Measurements from ENCODE around the gene PIGT.

PIGT gene

GRCh38 chr20:45410887-45411286, 5.1 kb upstream of the PIGT start:
- POLR2A ChIA-PET: no interaction called here
- no peak for DNase-seq (ENCODE audit: extremely low spot score)
- CTCF ChIA-PET: interaction anchor here (0.9 to 3.8 kb wide), 5 partner anchors 24 to 47 kb away, joined by 3 to 20 read pairs (median 6); partner anchors contain the start of gene SYS1
- TF ChIP-seq CTCF (IDR thresholded peaks at IDR 0.05; ENCODE audit: control extremely low read depth, extremely low read depth, low read depth, missing control alignments): no peak

DNA sequence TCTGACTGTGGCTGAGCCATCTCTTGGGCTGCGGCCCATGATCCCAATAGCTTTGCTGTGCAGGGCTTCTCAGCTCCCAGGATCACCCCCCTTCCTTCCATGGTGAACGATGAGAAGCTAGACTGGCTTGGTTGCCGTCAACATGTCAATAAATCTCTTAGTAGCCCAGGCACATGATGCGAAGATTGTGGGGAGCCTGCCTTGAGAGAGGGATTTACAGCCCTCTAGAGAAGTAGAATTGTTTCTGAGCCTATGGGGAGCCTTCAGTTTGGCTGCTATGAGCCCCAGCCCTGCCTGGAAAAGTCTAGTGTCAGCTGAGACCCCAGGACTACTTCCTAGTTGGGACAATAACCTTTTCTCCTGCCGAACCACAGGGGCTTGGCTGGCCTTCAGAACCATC, 3.3 kb upstream of the PIGT start:
- ChIA-PET CTCF (interaction anchor here (0.9 to 3.8 kb wide), 8 partner anchors 16 to 119 kb away, joined by 3 to 20 read pairs (median 4); partner anchors contain the start of genes SYS1 and TP53TG5), POLR2A (interaction anchor here (0.6 kb wide), 1 partner anchor 39 kb away, joined by 4 read pairs; no protein-coding TSS in a partner anchor)
- TF ChIP-seq CTCF (IDR thresholded peaks at IDR 0.05; ENCODE audit: control extremely low read depth, extremely low read depth, low read depth, missing control alignments): no peak
- DNase-seq (ENCODE audit: extremely low spot score): no peak

- ChIA-PET POLR2A (no interaction called here), CTCF (interaction anchor here (1.0 to 3.8 kb wide), 5 partner anchors 23 to 120 kb away, joined by 3 to 20 read pairs (median 6); partner anchors contain the start of gene SYS1)
- TF ChIP-seq CTCF (IDR thresholded peaks at IDR 0.05; ENCODE audit: control extremely low read depth, extremely low read depth, low read depth, missing control alignments): no peak
- DNase-seq (ENCODE audit: extremely low spot score): no peak
These were observed 2.5 kb upstream of the PIGT start for GRCh38 chr20:45413479-45413878.

- no peak for TF ChIP-seq CTCF (IDR thresholded peaks at IDR 0.05; ENCODE audit: control extremely low read depth, extremely low read depth, low read depth, missing control alignments)
- no peak for DNase-seq (ENCODE audit: extremely low spot score)
- ChIA-PET CTCF (interaction anchor here (1.0 to 7.2 kb wide), 5 partner anchors 13 to 56 kb away, joined by 4 to 69 read pairs (median 8); no protein-coding TSS in a partner anchor), POLR2A (no interaction called here)
These were observed 976 bp downstream of the PIGT start for GRCh38 chr20:45416917-45417316.

DNA sequence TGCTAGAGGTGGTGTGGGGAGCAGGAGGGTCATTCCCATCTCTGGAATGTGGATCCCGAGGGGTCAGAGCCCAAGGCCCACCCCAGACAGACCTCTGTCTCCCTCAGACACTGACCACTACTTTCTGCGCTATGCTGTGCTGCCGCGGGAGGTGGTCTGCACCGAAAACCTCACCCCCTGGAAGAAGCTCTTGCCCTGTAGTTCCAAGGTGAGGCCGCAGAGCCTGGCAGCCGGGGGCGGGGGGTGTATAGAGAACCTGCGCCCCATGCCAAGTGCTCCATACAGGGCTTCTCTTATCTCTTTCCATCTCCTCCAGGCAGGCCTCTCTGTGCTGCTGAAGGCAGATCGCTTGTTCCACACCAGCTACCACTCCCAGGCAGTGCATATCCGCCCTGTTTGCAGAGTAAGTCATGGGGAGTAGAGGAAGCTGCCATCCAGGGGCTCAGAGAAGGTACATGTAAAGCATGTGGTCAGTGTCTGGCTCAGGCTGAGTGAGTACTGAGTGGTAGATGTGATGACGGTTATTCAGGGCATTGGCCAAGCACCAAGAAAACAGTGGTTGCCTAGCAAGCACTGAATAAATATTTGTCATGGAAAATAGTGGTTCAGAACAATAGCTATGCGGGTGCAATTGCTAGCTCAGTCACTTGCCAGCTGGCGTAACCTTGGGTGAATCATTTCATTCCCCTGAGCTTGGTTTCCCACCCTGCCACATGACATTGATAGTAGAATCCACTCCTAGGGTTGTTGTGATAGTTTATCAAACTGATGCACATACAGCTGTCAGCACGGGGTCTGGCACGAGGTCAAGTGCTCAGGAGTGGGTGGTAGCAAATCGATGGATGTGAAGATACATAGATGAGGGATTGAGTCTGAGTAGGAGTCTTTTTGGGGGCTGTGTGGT, 3.5 kb downstream of the PIGT start:
- ChIA-PET CTCF (interaction anchor here (1.2 to 7.2 kb wide), 10 partner anchors 11 to 351 kb away, joined by 3 to 69 read pairs (median 8); partner anchors contain the start of gene SYS1), POLR2A (no interaction called here)
- no peak for TF ChIP-seq CTCF (IDR thresholded peaks at IDR 0.05; ENCODE audit: control extremely low read depth, extremely low read depth, low read depth, missing control alignments)
- peak; percentile 45 for DNase-seq (ENCODE audit: extremely low spot score)

GRCh38 chr20:45420125-45420524, 4.2 kb downstream of the PIGT start:
- TF ChIP-seq CTCF (IDR thresholded peaks at IDR 0.05; ENCODE audit: control extremely low read depth, extremely low read depth, low read depth, missing control alignments): no peak
- POLR2A ChIA-PET: no interaction called here
- CTCF ChIA-PET: interaction anchor here (1.4 to 7.2 kb wide), 6 partner anchors 14 to 101 kb away, joined by 5 to 69 read pairs (median 9); partner anchors contain the start of gene SYS1
- no peak for DNase-seq (ENCODE audit: extremely low spot score)

Data from GM10248 (cell line).